Mesenchymal stem cell (in vitro differentiated cells and primary cell): ENCODE measurements around the gene UBE2F.

Experiments used
- DNase-seq: peaks from one replicate; pipeline ENCODE4 v3.0.0-alpha.2; 2013
- H2AFZ ChIP-seq: one replicate; pipeline ENCODE4 v1.6.1; 2013; ENCODE audit warnings: low read depth, mild to moderate bottlenecking, control low read depth, inconsistent platforms, low read length, moderate library complexity
- H2AK5ac ChIP-seq: 2 replicates; pipeline ENCODE4 v1.6.1; 2013; ENCODE audit warnings: low read length, moderate library complexity, mild to moderate bottlenecking, inconsistent platforms; ENCODE audit not compliant: severe bottlenecking
- H2BK120ac ChIP-seq: one replicate; pipeline ENCODE4 v1.6.1; 2013; ENCODE audit warnings: low read depth, mild to moderate bottlenecking, inconsistent platforms, low read length, moderate library complexity
- H2BK12ac ChIP-seq, 2 experiments: one replicate each; pipeline ENCODE4 v1.6.1; 2013; ENCODE audit warnings: inconsistent platforms in 2 of 2, low read length in 2 of 2, mild to moderate bottlenecking in 2 of 2, moderate library complexity in 2 of 2, control low read depth in 1 of 2
- H2BK15ac ChIP-seq: one replicate; pipeline ENCODE4 v1.6.1; 2013; ENCODE audit warnings: mild to moderate bottlenecking, low read depth, inconsistent platforms; ENCODE audit not compliant: poor library complexity, severe bottlenecking
- H2BK5ac ChIP-seq: 2 replicates; pipeline ENCODE4 v1.6.1; 2013; ENCODE audit warnings: low read depth, mild to moderate bottlenecking, low read length, control low read depth, inconsistent platforms; ENCODE audit not compliant: poor library complexity, severe bottlenecking
- H3K14ac ChIP-seq, 2 experiments: one replicate each; pipeline ENCODE4 v1.6.1; 2013; ENCODE audit warnings: inconsistent platforms in 2 of 2, low read length in 2 of 2, control low read depth in 1 of 2, mild to moderate bottlenecking in 1 of 2, moderate library complexity in 1 of 2
- H3K18ac ChIP-seq, 2 experiments: one replicate each; pipeline ENCODE4 v1.6.1; 2013; ENCODE audit warnings: inconsistent platforms in 2 of 2, low read length in 2 of 2, control low read depth in 1 of 2, low read depth in 1 of 2, mild to moderate bottlenecking in 1 of 2
- H3K23ac ChIP-seq, 2 experiments: one replicate each; pipeline ENCODE4 v1.6.1; 2013; ENCODE audit warnings: inconsistent platforms in 2 of 2, low read length in 2 of 2, mild to moderate bottlenecking in 2 of 2, moderate library complexity in 2 of 2, control low read depth in 1 of 2
- H3K27ac ChIP-seq: 2 replicates; pipeline ENCODE4 v1.5.1; 2013; ENCODE audit warnings: mild to moderate bottlenecking, moderate library complexity, low read length, control low read depth, inconsistent platforms; ENCODE audit not compliant: poor library complexity, severe bottlenecking
- H3K27me3 ChIP-seq, 2 experiments: 2 replicates each; pipeline versions ENCODE4 v1.6.1 to v1.7.0; 2013; ENCODE audit warnings: low read length in 2 of 2, mild to moderate bottlenecking in 2 of 2, moderate library complexity in 2 of 2, control low read depth in 1 of 2, inconsistent platforms in 1 of 2; ENCODE audit not compliant: control insufficient read depth in 1 of 2, insufficient read depth in 1 of 2
- H3K36me3 ChIP-seq, 2 experiments: 2 replicates each; pipeline versions ENCODE4 v1.6.1 to v1.7.0; 2013; ENCODE audit warnings: low read length in 2 of 2, control low read depth in 1 of 2, inconsistent platforms in 1 of 2, low read depth in 1 of 2, mild to moderate bottlenecking in 1 of 2; ENCODE audit not compliant: insufficient read depth in 2 of 2, control insufficient read depth in 1 of 2
- H3K4ac ChIP-seq, 2 experiments: one replicate each; pipeline ENCODE4 v1.6.1; 2013; ENCODE audit warnings: inconsistent platforms in 2 of 2, low read length in 2 of 2, mild to moderate bottlenecking in 2 of 2, moderate library complexity in 2 of 2, control low read depth in 1 of 2, low read depth in 1 of 2
- H3K4me1 ChIP-seq: 2 replicates; pipeline ENCODE4 v1.6.1; 2013; ENCODE audit warnings: low read depth, low read length, control low read depth; ENCODE audit not compliant: control insufficient read depth, insufficient read depth
- H3K4me2 ChIP-seq: 2 replicates; pipeline ENCODE4 v1.6.1; 2013; ENCODE audit warnings: low read length, mild to moderate bottlenecking, inconsistent platforms; ENCODE audit not compliant: poor library complexity, severe bottlenecking
- H3K4me3 ChIP-seq, 2 experiments: 2 replicates each; pipeline versions ENCODE4 v1.5.1 to v1.7.0; 2013; ENCODE audit warnings: low read length in 2 of 2, mild to moderate bottlenecking in 2 of 2, control low read depth in 1 of 2, low read depth in 1 of 2; ENCODE audit not compliant: insufficient read depth in 1 of 2
- H3K79me1 ChIP-seq: replicated peaks from 2 replicates; pipeline ENCODE4 v1.6.1; 2013; ENCODE audit warnings: mild to moderate bottlenecking, control low read depth, low read length, inconsistent platforms; ENCODE audit not compliant: poor library complexity, severe bottlenecking
- H3K9ac ChIP-seq: 2 replicates; pipeline ENCODE4 v1.7.0; 2013; ENCODE audit warnings: mild to moderate bottlenecking, low read length, moderate library complexity
- H3K9me3 ChIP-seq: 2 replicates; pipeline ENCODE4 v1.7.0; 2013; ENCODE audit warnings: mild to moderate bottlenecking, low read length; ENCODE audit not compliant: control insufficient read depth
- H4K8ac ChIP-seq: one replicate; pipeline ENCODE4 v1.6.1; 2013; ENCODE audit warnings: inconsistent platforms, mild to moderate bottlenecking, low read length, moderate library complexity
- H4K91ac ChIP-seq: one replicate; pipeline ENCODE4 v1.6.1; 2013; ENCODE audit warnings: mild to moderate bottlenecking, low read length, inconsistent platforms
- WGBS: methylation state at CpG from one replicate; pipeline ENCODE4 v1.1.7; 2013; ENCODE audit warnings: mixed read lengths; 5-methylcytosine and 5-hydroxymethylcytosine counted together

The UBE2F gene

DNA sequence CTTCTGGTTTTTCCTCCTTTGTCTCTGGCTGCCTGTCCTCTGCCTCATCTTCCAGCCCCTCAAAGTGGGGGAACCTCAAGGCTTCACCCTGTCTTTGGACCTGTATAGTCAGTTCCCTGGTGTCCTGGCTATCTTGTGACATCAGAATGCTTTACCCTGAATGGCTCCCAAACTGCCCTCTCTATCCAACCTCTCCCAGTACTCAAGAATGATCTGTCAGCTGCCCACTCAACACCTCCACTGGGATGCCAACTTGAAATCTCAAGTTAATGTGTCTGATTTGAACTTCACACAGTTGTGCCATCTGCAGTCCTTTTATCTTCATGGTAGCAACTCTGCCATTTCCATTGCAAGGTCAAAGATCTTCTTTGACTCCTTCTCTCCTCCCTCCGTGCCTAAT is 43.8 kb downstream of the UBE2F start:
- H3K27ac ChIP-seq, result no peak overlapping the region

GRCh38 chr2:238013806-238014205 is 47.0 kb downstream of the UBE2F start:
- no peak overlapping the region for H2BK12ac ChIP-seq
- H3K36me3 ChIP-seq, result peaks cover 19 to 29% of the 10 kb centered on the region in 2 experiments
- no peak overlapping the region for H4K91ac ChIP-seq
- no peak overlapping the region for H3K4me3 ChIP-seq
- no peaks in the 10 kb centered on the region for H3K9me3 ChIP-seq
- H3K18ac ChIP-seq, result no peak overlapping the region
- no peak overlapping the region for H3K27ac ChIP-seq
- no peak overlapping the region for H2AK5ac ChIP-seq
- H3K23ac ChIP-seq, result no peak overlapping the region
- H3K4me2 ChIP-seq, result no peak overlapping the region
- no peak overlapping the region for H2AFZ ChIP-seq
- no peak overlapping the region for H2BK15ac ChIP-seq
- no peak overlapping the region for H4K8ac ChIP-seq
- H3K79me1 ChIP-seq, result peaks cover 34% of the 10 kb centered on the region
- no peak overlapping the region for H3K9ac ChIP-seq
- H2BK120ac ChIP-seq, result no peak overlapping the region
- no peak overlapping the region for H3K14ac ChIP-seq
- whole genome bisulfite sequencing, result 99% methylated on average over 7 of the region's 7 CpGs
- H3K4ac ChIP-seq, result no peak overlapping the region
- H3K4me1 ChIP-seq, result no peaks in the 10 kb centered on the region
- H3K27me3 ChIP-seq, result no peaks in the 10 kb centered on the region
- DNase-seq, result no peak
- no peak overlapping the region for H2BK5ac ChIP-seq

More for the DNA sequence above, 43.8 kb downstream of the UBE2F start:
- 96% methylated on average over 1 of the region's 1 CpG for WGBS
- Histone ChIP-seq H2BK15ac (no peak overlapping the region), H3K4ac (no peak overlapping the region), H3K23ac (no peak overlapping the region), H3K9ac (no peak overlapping the region), H3K79me1 (peaks cover 33% of the 10 kb centered on the region), H3K18ac (no peak overlapping the region), H2AK5ac (no peak overlapping the region), H3K9me3 (no peaks in the 10 kb centered on the region), H3K14ac (no peak overlapping the region), H2BK5ac (no peak overlapping the region), H2BK12ac (no peak overlapping the region), H3K36me3 (peaks cover 15 to 25% of the 10 kb centered on the region in 2 experiments), H3K4me3 (no peak overlapping the region), H4K8ac (no peak overlapping the region), H2BK120ac (no peak overlapping the region), H3K4me1 (no peaks in the 10 kb centered on the region), H4K91ac (no peak overlapping the region), H2AFZ (no peak overlapping the region), H3K4me2 (no peak overlapping the region), H3K27me3 (no peaks in the 10 kb centered on the region)
- DNase-seq, result no peak

DNA sequence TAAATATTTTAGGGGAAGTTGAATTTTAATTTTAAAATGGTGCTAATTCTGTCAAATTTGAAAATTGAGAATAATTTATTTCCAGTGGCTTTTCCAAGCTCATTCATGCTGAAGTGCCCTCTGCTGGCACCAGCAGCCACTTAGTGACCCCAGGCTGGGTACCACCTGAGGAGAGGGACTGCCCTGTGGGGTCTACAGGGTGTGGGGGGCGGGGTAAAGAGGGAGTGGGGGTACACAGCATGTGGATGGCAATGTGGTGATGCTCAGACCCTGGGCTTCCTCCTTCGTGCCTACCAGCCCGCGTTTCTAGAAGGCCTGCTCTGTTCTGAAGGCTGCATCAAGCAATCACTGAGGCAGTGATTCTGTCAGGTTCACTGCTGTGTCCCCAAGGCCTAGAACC is 48.9 kb downstream of the UBE2F start:
- Histone ChIP-seq H3K27me3 (no peaks in the 10 kb centered on the region), H2BK15ac (no peak overlapping the region), H2BK12ac (no peak overlapping the region), H3K4ac (no peak overlapping the region), H2AFZ (no peak overlapping the region), H3K36me3 (peaks cover 18 to 37% of the 10 kb centered on the region in 2 experiments), H3K9ac (no peak overlapping the region), H3K18ac (no peak overlapping the region), H3K14ac (no peak overlapping the region), H4K8ac (no peak overlapping the region), H3K4me2 (no peak overlapping the region), H2BK120ac (no peak overlapping the region), H3K27ac (no peak overlapping the region), H3K79me1 (peaks cover 27% of the 10 kb centered on the region), H4K91ac (no peak overlapping the region), H2AK5ac (no peak overlapping the region), H3K23ac (no peak overlapping the region), H3K9me3 (no peaks in the 10 kb centered on the region), H3K4me3 (no peak overlapping the region), H3K4me1 (no peaks in the 10 kb centered on the region), H2BK5ac (no peak overlapping the region)
- no peak for DNase-seq
- WGBS, result 82% methylated on average over 4 of the region's 4 CpGs

DNA sequence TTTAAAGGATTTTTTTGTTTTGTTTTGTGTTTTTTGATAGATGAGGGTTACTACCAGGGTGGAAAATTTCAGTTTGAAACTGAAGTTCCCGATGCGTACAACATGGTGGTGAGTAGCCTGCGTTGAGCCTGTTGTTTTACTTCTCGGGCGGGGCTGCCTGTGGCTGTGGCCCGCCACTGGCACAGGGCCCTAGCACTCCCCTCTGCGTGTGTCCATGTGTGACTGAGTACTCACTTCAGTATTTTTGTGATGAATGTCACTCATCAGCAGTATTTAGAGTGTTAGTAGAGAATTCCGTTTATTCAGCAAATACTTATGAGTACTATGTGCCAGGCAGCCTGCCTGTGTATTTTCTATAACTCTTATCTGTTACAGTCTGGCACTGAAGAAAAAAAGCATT is 49.7 kb downstream of the UBE2F start:
- Histone ChIP-seq H2AFZ (no peak overlapping the region), H3K14ac (no peak overlapping the region), H3K36me3 (peaks cover 18 to 44% of the 10 kb centered on the region in 2 experiments), H3K4me3 (no peak overlapping the region), H2AK5ac (no peak overlapping the region), H4K8ac (no peak overlapping the region), H3K27me3 (no peaks in the 10 kb centered on the region), H2BK12ac (no peak overlapping the region), H3K4ac (no peak overlapping the region), H3K9me3 (no peaks in the 10 kb centered on the region), H3K9ac (no peak overlapping the region), H3K4me2 (no peak overlapping the region), H2BK15ac (no peak overlapping the region), H3K79me1 (peaks cover 23% of the 10 kb centered on the region), H3K18ac (no peak overlapping the region), H3K27ac (no peak overlapping the region), H2BK5ac (no peak overlapping the region), H3K4me1 (peaks cover 4% of the 10 kb centered on the region), H4K91ac (no peak overlapping the region), H3K23ac (no peak overlapping the region), H2BK120ac (no peak overlapping the region)
- WGBS, result 96% methylated on average over 7 of the region's 8 CpGs
- no peak for DNase-seq
